K562 (cell line): ENCODE results near the gene DHPS. TPM values are rescaled to one million over a fixed set of nuclear protein-coding genes. Genes with fewer than 3 reads are reported as not detected.

Experiments used
- COPS2 ChIP-seq: fragments of 450-650 bp; conservative IDR thresholded peaks from 2 replicates; pipeline ENCODE4 v1.6.1; 2016; ENCODE audit warnings: mild to moderate bottlenecking, moderate library complexity
- CTBP1 ChIP-seq: fragments of 450-650 bp; IDR thresholded peaks from 2 replicates; pipeline ENCODE4 v1.6.1; 2016; ENCODE audit warnings: borderline replicate concordance
- CXXC5 ChIP-seq: fragments of 250-450 bp; sonication (Bioruptor Pico); IDR thresholded peaks from 2 replicates; pipeline ENCODE4 v1.8.0; 2022; ENCODE audit warnings: inconsistent platforms, mild to moderate bottlenecking, moderate library complexity
- ETV5 ChIP-seq: sonication (generic); formaldehyde crosslinking; IDR thresholded peaks from 2 replicates; pipeline ENCODE4 v1.4.0; 2020; ENCODE audit warnings: low read depth, mild to moderate bottlenecking, missing genetic modification reagents
- FOXP1 ChIP-seq: sonication (generic); formaldehyde crosslinking; IDR thresholded peaks from 2 replicates; pipeline ENCODE4 v1.8.0; 2022; ENCODE audit warnings: mild to moderate bottlenecking, missing genetic modification reagents
- GTF2E2 ChIP-seq: fragments of 200-800 bp; sonication (Bioruptor generic); IDR thresholded peaks from 2 replicates; pipeline ENCODE4 v1.6.1; 2016; ENCODE audit warnings: missing genetic modification characterization, missing compliant biosample characterization
- HNRNPL ChIP-seq: fragments of 200-400 bp; formaldehyde crosslinking; IDR thresholded peaks from 2 replicates; pipeline ENCODE4 v1.6.1; 2017; ENCODE audit warnings: low read depth, mild to moderate bottlenecking, low read length
- ILF3 ChIP-seq: fragments of 450-650 bp; IDR thresholded peaks from 2 replicates; pipeline ENCODE4 v1.6.1; 2018; ENCODE audit warnings: antibody characterized with exemption, mild to moderate bottlenecking, moderate library complexity, borderline replicate concordance
- KDM1A ChIP-seq, 2 experiments: fragments of 450-650 bp; IDR thresholded peaks; 2 replicates each; pipeline ENCODE4 v1.6.1; 2016; ENCODE audit warnings: mild to moderate bottlenecking in 2 of 2
- KHSRP ChIP-seq: fragments of 450-650 bp; IDR thresholded peaks from 2 replicates; pipeline ENCODE4 v1.6.1; 2017
- NFYB ChIP-seq: IDR thresholded peaks from 2 replicates; pipeline ENCODE4 v1.6.1; 2011; ENCODE audit warnings: mild to moderate bottlenecking, moderate library complexity; ENCODE audit not compliant: insufficient read length; ENCODE audit errors: extremely low read depth
- PHF20 ChIP-seq: fragments of 450-650 bp; IDR thresholded peaks from 2 replicates; pipeline ENCODE4 v1.6.1; 2018; ENCODE audit not compliant: partially characterized antibody
- ZFP1 ChIP-seq: fragments of 450-650 bp; formaldehyde crosslinking; IDR thresholded peaks from 2 replicates; pipeline ENCODE4 v1.4.0; 2020; ENCODE audit warnings: mild to moderate bottlenecking, mixed read lengths
- polyA plus RNA-seq, 8 experiments: library from polyadenylated mRNA; depleted of rRNA in 4 of 8; stranded (reverse) in 5 of 8; unstranded in 3 of 8; fragments of >200 nt; fragmentation: Nextera tagmentation in 2 of 8; fragmentation: Illumina TruSeq in 1 of 8; extraction: Ambion mirVana in 2 of 8; extraction: Trizol in 1 of 8; gene quantifications; 2 replicates each; pipeline versions ENCODE4 v1.2.1 to v1.2.3, GENCODE V29; 2011 to 2014; ENCODE audit warnings: inconsistent platforms in 1 of 8, missing spikeins in 1 of 8
- total RNA-seq, 7 experiments: library from RNA; depleted of rRNA in 6 of 7; stranded (reverse); fragments of >200 nt in 6 of 7; fragmentation: Illumina TruSeq in 2 of 7; extraction: Trizol in 2 of 7; gene quantifications; 2 replicates each; pipeline versions ENCODE4 v1.2.1 to v1.2.3, GENCODE V29; 2011 to 2021; ENCODE audit warnings: low replicate concordance in 1 of 7
- TF ChIP-seq, protein P1 (sequence below), 2 experiments: fragments of 450-650 bp in 1 of 2; sonication (generic) in 1 of 2; formaldehyde crosslinking in 1 of 2; IDR thresholded peaks in 1 of 2; conservative IDR thresholded peaks in 1 of 2; 2 replicates each; pipeline versions ENCODE4 v1.6.1 to v1.8.1; 2016 to 2023; ENCODE audit warnings: mild to moderate bottlenecking in 2 of 2, moderate library complexity in 2 of 2, inconsistent platforms in 1 of 2, missing genetic modification reagents in 1 of 2
- TF ChIP-seq, protein P2 (sequence below): fragments of 450-650 bp; IDR thresholded peaks from 2 replicates; pipeline ENCODE4 v1.6.1; 2016; ENCODE audit warnings: missing biosample characterization, missing genetic modification characterization
- TF ChIP-seq, protein P3 (sequence below), 2 experiments: fragments of 450-650 bp; IDR thresholded peaks; 2 replicates each; pipeline ENCODE4 v1.6.1; 2016; ENCODE audit warnings: mild to moderate bottlenecking in 2 of 2, borderline replicate concordance in 1 of 2, low read depth in 1 of 2, moderate library complexity in 1 of 2

The DHPS gene
- total and polyA plus RNA-seq, 9 of the 15 experiments (the other 6 are each of a cell fraction or from before 2014, with no cell fraction given): 47.1 to 110 (median 79.9) TPM

DNA sequence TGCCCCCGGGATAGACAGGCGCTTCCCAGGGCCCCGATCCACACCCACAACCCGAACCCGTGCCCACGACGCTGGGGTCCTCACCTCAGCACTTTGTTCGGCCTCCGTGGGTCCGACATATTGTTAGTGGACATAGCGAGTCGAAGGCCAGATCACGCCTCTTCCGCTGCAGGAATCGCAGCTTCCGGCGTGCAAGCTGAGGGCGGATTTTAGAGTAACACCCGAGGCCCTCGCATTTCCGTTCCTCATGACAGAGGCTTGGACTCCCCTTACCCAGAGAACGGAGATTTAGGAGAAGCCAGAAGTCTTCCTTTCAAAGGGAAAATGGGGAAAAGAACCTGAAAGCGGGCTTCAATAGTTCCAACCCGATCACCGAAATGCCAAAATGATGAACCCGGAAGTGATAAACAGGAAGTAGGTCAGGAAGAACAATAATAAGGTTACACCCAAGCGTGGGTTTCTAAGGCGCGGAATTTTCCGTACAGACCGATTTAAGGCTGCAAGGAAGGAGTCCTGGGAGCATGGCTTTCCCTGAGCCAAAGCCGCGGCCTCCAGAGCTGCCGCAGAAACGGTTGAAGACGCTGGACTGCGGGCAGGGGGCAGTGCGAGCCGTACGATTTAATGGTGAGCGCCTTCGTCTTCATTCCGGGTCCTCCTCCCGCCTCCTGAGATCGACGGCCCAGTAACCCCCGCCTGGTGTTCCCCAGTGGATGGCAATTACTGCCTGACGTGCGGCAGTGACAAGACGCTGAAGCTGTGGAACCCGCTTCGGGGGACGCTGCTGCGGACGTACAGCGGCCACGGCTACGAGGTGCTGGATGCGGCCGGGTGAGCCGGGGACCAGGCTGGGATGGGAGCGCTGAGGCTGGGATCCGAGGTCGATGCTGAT, 12.2 kb downstream of the DHPS start (continued):
- TF ChIP-seq, protein P1, sequence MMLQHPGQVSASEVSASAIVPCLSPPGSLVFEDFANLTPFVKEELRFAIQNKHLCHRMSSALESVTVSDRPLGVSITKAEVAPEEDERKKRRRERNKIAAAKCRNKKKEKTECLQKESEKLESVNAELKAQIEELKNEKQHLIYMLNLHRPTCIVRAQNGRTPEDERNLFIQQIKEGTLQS (IDR thresholded peaks at IDR 0.05): peak; percentile 58
- TF ChIP-seq, protein P1 (CRISPR knock-in tag; conservative IDR thresholded peaks at IDR 0.05): no peak
- TF ChIP-seq KDM1A (IDR thresholded peaks at IDR 0.05): no peak
- TF ChIP-seq CTBP1: peak; percentile 46; the same call in 1 of the 2 replicates
- TF ChIP-seq PHF20: peak; percentile 100
- TF ChIP-seq KHSRP: no peak
- TF ChIP-seq, protein P2, sequence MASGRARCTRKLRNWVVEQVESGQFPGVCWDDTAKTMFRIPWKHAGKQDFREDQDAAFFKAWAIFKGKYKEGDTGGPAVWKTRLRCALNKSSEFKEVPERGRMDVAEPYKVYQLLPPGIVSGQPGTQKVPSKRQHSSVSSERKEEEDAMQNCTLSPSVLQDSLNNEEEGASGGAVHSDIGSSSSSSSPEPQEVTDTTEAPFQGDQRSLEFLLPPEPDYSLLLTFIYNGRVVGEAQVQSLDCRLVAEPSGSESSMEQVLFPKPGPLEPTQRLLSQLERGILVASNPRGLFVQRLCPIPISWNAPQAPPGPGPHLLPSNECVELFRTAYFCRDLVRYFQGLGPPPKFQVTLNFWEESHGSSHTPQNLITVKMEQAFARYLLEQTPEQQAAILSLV (tag): no peak
- TF ChIP-seq COPS2: no peak
- TF ChIP-seq ETV5 (CRISPR knock-in tag): 0 out of 2 replicates have a peak, but pooled peaks have one; percentile 64
- no peak; the same call in 1 of the 2 replicates for TF ChIP-seq GTF2E2 (tag)
- TF ChIP-seq ILF3: 0 out of 2 replicates have a peak, but pooled peaks have one; percentile 16
- TF ChIP-seq CXXC5 (CRISPR knock-in tag): peak; percentile 65
- no peak; the same call in 1 of the 2 replicates for TF ChIP-seq ZFP1 (CRISPR knock-in tag)
- no peak for TF ChIP-seq NFYB
- TF ChIP-seq, protein P3, sequence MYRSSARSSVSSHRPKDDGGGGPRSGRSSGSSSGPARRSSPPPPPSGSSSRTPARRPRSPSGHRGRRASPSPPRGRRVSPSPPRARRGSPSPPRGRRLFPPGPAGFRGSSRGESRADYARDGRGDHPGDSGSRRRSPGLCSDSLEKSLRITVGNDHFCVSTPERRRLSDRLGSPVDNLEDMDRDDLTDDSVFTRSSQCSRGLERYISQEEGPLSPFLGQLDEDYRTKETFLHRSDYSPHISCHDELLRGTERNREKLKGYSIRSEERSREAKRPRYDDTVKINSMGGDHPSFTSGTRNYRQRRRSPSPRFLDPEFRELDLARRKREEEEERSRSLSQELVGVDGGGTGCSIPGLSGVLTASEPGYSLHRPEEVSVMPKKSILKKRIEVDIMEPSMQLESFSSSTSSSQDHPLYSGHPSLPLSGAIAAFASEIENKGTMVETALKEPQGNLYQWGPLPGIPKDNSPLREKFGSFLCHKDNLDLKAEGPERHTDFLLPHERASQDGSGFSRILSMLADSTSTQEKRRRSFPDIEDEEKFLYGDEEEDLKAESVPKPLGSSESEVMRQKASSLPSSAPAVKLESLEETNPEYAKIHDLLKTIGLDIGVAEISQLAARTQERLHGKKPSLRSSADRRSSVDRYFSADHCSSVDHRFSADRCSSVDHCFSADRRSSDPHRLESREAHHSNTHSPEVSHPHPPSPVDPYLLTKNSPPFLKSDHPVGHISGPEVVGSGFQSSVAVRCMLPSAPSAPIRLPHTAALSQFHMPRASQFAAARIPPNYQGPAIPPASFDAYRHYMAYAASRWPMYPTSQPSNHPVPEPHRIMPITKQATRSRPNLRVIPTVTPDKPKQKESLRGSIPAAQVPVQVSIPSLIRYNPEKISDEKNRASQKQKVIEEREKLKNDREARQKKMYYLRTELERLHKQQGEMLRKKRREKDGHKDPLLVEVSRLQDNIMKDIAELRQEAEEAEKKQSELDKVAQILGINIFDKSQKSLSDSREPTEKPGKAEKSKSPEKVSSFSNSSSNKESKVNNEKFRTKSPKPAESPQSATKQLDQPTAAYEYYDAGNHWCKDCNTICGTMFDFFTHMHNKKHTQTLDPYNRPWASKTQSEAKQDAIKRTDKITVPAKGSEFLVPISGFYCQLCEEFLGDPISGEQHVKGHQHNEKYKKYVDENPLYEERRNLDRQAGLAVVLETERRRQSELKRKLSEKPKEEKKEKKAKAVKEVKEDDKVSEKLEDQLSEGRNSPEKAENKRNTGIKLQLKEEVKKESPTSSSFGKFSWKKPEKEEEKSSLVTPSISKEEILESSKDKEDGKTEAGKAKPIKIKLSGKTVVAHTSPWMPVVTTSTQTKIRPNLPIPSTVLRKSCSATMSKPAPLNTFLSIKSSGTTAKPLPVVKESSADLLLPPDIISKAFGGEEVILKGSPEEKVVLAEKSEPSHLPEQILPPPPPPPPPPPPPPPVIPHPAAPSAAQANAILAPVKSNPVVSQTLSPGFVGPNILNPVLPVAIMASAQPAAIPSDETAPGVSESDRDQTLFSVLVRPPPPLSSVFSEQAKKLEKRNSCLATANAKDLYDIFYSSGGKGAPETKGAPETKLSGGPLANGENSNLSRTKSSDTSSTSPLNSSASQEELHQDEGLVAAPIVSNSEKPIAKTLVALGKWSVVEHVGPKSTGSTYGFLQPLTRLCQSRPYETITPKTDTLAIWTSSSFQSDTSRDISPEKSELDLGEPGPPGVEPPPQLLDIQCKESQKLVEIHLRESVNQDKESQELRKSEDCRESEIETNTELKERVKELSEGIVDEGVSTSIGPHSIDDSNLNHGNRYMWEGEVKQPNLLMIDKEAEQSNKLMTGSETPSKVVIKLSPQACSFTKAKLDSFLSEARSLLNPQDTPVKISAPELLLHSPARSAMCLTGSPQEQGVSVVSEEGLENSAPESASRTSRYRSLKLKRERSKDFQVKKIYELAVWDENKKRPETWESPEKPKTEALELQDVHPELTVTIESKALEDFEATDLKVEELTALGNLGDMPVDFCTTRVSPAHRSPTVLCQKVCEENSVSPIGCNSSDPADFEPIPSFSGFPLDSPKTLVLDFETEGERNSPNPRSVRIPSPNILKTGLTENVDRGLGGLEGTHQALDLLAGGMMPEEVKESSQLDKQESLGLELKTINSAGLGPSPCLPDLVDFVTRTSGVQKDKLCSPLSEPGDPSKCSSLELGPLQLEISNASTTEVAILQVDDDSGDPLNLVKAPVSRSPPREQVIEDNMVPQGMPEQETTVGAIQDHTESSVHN (IDR thresholded peaks at IDR 0.05; ENCODE audit: borderline replicate concordance in 1 of 2, low read depth in 1 of 2): peak in 1 of 2 experiments; percentile 49; a peak in 1 of 4 replicates
- TF ChIP-seq FOXP1 (CRISPR knock-in tag): 0 out of 2 replicates have a peak, but pooled peaks have one; percentile 17
- TF ChIP-seq HNRNPL: no peak
